Panc1 (cell line): ENCODE data around the gene BACH2. TPM values are rescaled to one million over a fixed set of nuclear protein-coding genes. Genes with fewer than 3 reads are reported as not detected.

Experiments used
- ATAC-seq: fragments of 200-7000 bp; cut with Tn5 transposase; 2 replicates; pipeline ENCODE4 v1.9.1; 2020; ENCODE audit warnings: mild to moderate bottlenecking, moderate library complexity
- BruUV-seq: library from RNA; stranded (reverse); fragments of 400-500 nt; replicated peaks from 2 replicates; lab custom pipeline; 2021; lab: Mats Ljungman, UMichigan
- CTCF ChIA-PET: fragments of 300-600 bp; sonication (Branson Sonifier 250); formaldehyde crosslinking; loops from one replicate; lab custom pipeline; 2022; ENCODE audit warnings: antibody characterized with exemption; lab: Charles Lee
- POLR2A ChIA-PET: fragments of 300-600 bp; sonication (Branson Sonifier 250); formaldehyde crosslinking; loops from one replicate; lab custom pipeline; 2022; ENCODE audit warnings: antibody characterized with exemption; lab: Charles Lee
- DNase-seq: peaks from one replicate; pipeline ENCODE4 v3.0.0-alpha.2; 2010; ENCODE audit warnings: low read depth, low spot score
- H3K27ac ChIP-seq: 2 replicates; pipeline ENCODE4 v1.5.1; 2011; ENCODE audit warnings: mild to moderate bottlenecking, low read length, inconsistent platforms
- H3K27me3 ChIP-seq: fragments of 200-500 bp; sonication (Bioruptor generic); 2 replicates; pipeline ENCODE4 v1.6.0; 2014; ENCODE audit warnings: low read length, inconsistent platforms; ENCODE audit not compliant: control insufficient read depth, insufficient read depth
- H3K36me3 ChIP-seq: fragments of 200-500 bp; sonication (Bioruptor generic); 2 replicates; pipeline ENCODE4 v1.5.1; 2014; ENCODE audit warnings: inconsistent platforms, mild to moderate bottlenecking, low read length, moderate library complexity; ENCODE audit not compliant: control insufficient read depth, insufficient read depth
- H3K4me1 ChIP-seq: 2 replicates; pipeline ENCODE4 v1.5.1; 2011; ENCODE audit warnings: inconsistent platforms, mild to moderate bottlenecking, low read length, moderate library complexity; ENCODE audit not compliant: control insufficient read depth, insufficient read depth
- H3K4me3 ChIP-seq, 2 experiments: 2 replicates each; pipeline ENCODE4 v1.5.1; 2011 to 2012; ENCODE audit warnings: low read depth in 2 of 2, low read length in 2 of 2, mild to moderate bottlenecking in 2 of 2, inconsistent platforms in 1 of 2, moderate library complexity in 1 of 2
- H3K9me3 ChIP-seq: fragments of 200-500 bp; sonication (Bioruptor generic); 2 replicates; pipeline ENCODE4 v1.5.1; 2014; ENCODE audit warnings: low read depth, mild to moderate bottlenecking, inconsistent platforms, low read length, moderate library complexity; ENCODE audit not compliant: control insufficient read depth, insufficient read depth
- POLR2AphosphoS5 ChIP-seq: IDR thresholded peaks from 2 replicates; pipeline ENCODE4 v1.6.1; 2012; ENCODE audit warnings: mild to moderate bottlenecking, low read depth, low read length, moderate library complexity
- SIN3A ChIP-seq: IDR thresholded peaks from 2 replicates; pipeline ENCODE4 v1.6.1; 2012; ENCODE audit warnings: low read depth, mild to moderate bottlenecking, low read length, moderate library complexity, borderline replicate concordance; ENCODE audit not compliant: insufficient read depth
- TCF7L2 ChIP-seq: IDR thresholded peaks from 2 replicates; pipeline ENCODE4 v1.6.1; 2011; ENCODE audit warnings: mild to moderate bottlenecking, low read depth, low read length, inconsistent platforms
- in situ Hi-C: cut with HindIII; loops from 2 replicates; pipeline ENCODE4 v1.10.0; 2016; ENCODE audit warnings: low sequenced_read_pairs, low pct_unique_long_range_greater_than_20kb
- intact Hi-C: fragments of 100-400 bp; cut with micrococcal nuclease; formaldehyde crosslinking; loops from one replicate; pipeline ENCODE4 v1.10.0; 2022; ENCODE audit not compliant: unreplicated experiment
- total RNA-seq: library from RNA; stranded (reverse); gene quantifications from one replicate; pipeline ENCODE4 v1.2.1, GENCODE V29; 2021; ENCODE audit not compliant: unreplicated experiment
- TF ChIP-seq, protein P1 (sequence below): fragments of 450-650 bp; IDR thresholded peaks from 2 replicates; pipeline ENCODE4 v1.5.1; 2017; ENCODE audit warnings: mild to moderate bottlenecking
- TF ChIP-seq, protein P2 (sequence below), 2 experiments: IDR thresholded peaks; 2 replicates each; pipeline ENCODE4 v1.6.1; 2011 to 2012; ENCODE audit warnings: low read depth in 2 of 2, control low read depth in 1 of 2, low read length in 1 of 2, mild to moderate bottlenecking in 1 of 2, moderate library complexity in 1 of 2; ENCODE audit not compliant: insufficient read depth in 1 of 2

The BACH2 gene
- total RNA-seq, 1 experiment from 2014 or later, result 1.6 TPM

DNA sequence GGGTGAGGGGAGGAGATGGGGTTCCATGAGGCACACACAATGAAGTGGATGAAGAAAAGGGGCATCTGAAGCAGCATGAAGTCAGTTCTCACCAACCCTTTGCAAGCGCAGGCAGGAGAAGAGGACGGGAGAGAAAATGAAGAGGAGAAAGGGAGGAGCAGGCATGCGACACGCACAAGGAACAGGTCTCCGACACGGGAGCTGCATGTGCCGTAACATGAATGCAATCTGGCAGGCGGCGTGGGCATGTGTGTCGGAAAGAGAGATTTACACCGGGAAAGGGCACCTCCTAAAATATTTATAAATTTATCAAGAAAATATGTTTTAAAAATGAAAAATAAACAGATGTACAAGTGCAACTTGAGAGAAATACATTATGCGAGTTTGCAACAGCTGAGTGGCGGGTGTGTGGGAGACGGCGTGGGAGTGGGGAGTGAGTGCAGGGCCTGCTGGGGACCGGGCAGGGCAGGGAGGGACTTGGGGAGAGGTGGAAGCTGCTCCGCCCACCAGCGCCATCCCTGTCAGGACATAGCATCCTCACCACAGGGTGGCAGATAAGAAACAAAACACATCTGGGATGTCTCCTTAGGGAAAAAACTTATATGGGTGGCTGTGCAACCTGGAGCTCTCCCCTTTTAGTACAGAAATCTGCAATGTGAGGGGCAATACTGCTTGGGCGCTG, 361.8 kb downstream of the BACH2 start:
- Histone ChIP-seq H3K9me3 (no peaks in the 10 kb centered on the region), H3K36me3 (no peaks in the 10 kb centered on the region), H3K4me3 (no peak overlapping the region), H3K4me1 (no peaks in the 10 kb centered on the region), H3K27ac (no peak overlapping the region), H3K27me3 (no peaks in the 10 kb centered on the region)
- intact Hi-C loops (no loop called here), in situ Hi-C loops (no loop called here)
- ChIA-PET CTCF (no interaction called here), POLR2A (no interaction called here)
- BruUV-seq, result no TSS peak
- no peak for DNase-seq
- no peak for TF ChIP-seq POLR2AphosphoS5
- TF ChIP-seq SIN3A, result no peak
- TF ChIP-seq, protein P1, sequence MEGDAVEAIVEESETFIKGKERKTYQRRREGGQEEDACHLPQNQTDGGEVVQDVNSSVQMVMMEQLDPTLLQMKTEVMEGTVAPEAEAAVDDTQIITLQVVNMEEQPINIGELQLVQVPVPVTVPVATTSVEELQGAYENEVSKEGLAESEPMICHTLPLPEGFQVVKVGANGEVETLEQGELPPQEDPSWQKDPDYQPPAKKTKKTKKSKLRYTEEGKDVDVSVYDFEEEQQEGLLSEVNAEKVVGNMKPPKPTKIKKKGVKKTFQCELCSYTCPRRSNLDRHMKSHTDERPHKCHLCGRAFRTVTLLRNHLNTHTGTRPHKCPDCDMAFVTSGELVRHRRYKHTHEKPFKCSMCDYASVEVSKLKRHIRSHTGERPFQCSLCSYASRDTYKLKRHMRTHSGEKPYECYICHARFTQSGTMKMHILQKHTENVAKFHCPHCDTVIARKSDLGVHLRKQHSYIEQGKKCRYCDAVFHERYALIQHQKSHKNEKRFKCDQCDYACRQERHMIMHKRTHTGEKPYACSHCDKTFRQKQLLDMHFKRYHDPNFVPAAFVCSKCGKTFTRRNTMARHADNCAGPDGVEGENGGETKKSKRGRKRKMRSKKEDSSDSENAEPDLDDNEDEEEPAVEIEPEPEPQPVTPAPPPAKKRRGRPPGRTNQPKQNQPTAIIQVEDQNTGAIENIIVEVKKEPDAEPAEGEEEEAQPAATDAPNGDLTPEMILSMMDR, result no peak
- TF ChIP-seq, protein P2, sequence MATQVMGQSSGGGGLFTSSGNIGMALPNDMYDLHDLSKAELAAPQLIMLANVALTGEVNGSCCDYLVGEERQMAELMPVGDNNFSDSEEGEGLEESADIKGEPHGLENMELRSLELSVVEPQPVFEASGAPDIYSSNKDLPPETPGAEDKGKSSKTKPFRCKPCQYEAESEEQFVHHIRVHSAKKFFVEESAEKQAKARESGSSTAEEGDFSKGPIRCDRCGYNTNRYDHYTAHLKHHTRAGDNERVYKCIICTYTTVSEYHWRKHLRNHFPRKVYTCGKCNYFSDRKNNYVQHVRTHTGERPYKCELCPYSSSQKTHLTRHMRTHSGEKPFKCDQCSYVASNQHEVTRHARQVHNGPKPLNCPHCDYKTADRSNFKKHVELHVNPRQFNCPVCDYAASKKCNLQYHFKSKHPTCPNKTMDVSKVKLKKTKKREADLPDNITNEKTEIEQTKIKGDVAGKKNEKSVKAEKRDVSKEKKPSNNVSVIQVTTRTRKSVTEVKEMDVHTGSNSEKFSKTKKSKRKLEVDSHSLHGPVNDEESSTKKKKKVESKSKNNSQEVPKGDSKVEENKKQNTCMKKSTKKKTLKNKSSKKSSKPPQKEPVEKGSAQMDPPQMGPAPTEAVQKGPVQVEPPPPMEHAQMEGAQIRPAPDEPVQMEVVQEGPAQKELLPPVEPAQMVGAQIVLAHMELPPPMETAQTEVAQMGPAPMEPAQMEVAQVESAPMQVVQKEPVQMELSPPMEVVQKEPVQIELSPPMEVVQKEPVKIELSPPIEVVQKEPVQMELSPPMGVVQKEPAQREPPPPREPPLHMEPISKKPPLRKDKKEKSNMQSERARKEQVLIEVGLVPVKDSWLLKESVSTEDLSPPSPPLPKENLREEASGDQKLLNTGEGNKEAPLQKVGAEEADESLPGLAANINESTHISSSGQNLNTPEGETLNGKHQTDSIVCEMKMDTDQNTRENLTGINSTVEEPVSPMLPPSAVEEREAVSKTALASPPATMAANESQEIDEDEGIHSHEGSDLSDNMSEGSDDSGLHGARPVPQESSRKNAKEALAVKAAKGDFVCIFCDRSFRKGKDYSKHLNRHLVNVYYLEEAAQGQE (IDR thresholded peaks at IDR 0.05; ENCODE audit: insufficient read depth in 1 of 2, low read depth in 2 of 2, low read length in 1 of 2), result no peak
- TF ChIP-seq TCF7L2, result no peak
- no peak for ATAC-seq

DNA sequence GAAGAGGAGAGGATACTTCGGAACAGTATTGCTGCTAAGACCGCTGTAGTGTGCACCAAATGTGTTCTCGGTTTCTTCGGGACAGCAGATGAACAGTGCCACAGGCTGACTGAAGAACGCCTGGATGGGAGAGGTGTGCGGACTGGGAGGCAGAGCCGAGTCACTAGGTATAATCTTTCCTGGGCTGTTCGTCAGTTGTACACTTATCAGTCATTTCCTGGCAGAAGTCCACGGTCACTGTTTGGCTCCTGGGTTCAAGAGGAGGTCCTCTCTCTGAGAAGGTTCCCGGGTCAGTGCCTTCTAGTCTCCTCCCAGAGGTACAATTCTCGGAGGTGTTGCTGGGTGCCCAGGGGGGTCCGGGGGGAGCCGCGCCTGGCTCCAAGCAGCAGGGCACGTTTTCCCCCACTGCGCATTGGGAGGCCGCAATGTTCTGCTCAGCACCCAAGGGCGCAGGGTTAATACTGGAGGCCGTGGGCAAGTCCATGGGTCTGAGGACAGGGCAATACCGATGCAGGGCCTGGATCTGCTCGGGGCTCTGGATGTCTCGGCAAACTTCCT, 364.3 kb downstream of the BACH2 start:
- BruUV-seq, result no TSS peak
- intact Hi-C loops (no loop called here), in situ Hi-C loops (no loop called here)
- Histone ChIP-seq H3K36me3 (no peaks in the 10 kb centered on the region), H3K27ac (no peak overlapping the region), H3K4me1 (no peaks in the 10 kb centered on the region), H3K9me3 (no peaks in the 10 kb centered on the region), H3K27me3 (no peaks in the 10 kb centered on the region), H3K4me3 (no peak overlapping the region)
- ATAC-seq (no peak), DNase-seq (no peak)
- TF ChIP-seq POLR2AphosphoS5 (no peak), TCF7L2 (no peak), SIN3A (no peak)
- TF ChIP-seq, protein P1, result no peak
- TF ChIP-seq, protein P2 (IDR thresholded peaks at IDR 0.05; ENCODE audit: insufficient read depth in 1 of 2, low read depth in 2 of 2, low read length in 1 of 2), result no peak
- POLR2A ChIA-PET, result no interaction called here
- CTCF ChIA-PET, result no interaction called here
